ENCODE results near the gene GALNT6.

Gene GALNT6

DNA sequence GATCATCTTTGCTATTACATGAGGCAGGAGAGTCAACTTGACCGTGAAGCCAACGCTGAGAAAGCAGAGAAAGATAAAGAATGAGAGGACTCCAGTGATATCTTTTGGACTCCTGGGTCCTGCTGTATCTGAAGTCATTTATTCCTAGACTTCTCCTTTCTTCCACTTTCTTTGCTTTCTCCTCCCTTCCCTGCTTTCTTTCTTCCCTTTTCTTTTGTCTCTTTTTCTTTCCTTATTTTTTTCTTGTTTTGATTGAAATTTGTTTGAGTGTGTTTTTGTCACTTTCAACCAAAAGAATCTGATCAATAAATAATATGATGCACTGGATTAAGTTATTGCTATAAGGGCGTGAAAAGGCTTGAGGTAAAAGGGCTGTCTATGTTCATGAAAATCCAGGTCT lies 13.4 kb upstream of the GALNT6 start:
- DNase-seq (ENCODE audit: low spot score): no peak

DNA sequence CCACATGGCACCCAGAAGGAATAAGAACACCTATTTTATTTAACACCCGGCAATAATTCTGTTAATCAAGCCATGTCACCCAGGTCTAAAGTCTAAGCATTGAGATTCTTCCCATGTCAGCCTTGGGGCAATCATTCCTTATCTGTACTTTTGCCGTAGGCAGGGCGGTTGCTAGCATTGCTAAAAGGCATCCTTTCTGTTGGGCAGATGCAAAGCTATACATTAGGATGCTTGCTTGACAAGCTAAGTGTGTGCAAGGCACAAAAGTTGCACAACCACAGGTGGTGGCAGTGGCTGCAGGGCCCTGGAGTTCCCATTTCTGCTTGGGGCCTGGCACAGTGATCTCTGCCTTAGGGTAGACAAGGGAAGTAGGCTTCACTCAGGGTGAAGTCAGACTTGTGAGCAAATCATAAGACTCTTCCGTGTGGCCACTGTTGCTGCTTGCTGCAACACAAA lies 12.5 kb upstream of the GALNT6 start:
- DNase-seq (ENCODE audit: low spot score): no peak

DNA sequence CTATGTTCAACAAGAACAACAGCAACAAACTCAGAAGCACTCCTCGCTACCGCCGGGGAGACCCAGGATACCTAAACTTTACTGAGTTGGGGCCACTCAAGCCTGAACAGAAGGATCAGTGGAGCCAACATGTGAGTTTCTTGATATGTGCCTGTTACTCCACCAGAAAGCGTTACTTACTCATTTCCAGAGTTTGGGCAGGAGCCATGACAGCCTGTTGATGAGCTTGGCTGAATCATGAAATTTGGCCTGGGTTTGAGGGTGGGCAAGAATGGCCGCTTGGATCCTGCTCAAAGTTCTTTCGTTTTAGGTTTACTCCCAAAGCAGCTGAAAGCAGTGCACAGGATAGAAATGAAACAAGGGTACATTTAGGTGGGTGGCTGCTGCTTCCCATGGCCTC lies 12.0 kb upstream of the GALNT6 start:
- no peak for DNase-seq (ENCODE audit: low spot score)

DNA sequence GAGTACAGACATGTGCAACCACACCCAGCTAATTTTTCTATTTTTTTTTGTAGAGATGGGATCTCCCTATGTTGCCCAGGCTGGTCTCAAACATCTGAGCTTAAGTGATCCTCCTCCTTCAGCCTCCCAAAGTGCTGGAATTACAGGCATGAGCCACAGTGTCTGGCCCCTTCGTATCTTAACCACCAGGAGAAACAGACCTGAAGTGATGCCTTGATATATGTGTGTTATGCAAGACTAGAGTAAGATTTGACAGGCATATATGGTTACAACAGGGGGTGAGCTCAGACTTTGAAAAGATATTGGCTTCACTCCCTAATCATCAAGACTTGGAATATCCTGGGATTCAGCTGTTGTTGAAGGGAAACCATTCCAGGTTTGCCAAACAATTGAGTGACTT lies 10.7 kb upstream of the GALNT6 start:
- DNase-seq (ENCODE audit: low spot score): no peak

DNA sequence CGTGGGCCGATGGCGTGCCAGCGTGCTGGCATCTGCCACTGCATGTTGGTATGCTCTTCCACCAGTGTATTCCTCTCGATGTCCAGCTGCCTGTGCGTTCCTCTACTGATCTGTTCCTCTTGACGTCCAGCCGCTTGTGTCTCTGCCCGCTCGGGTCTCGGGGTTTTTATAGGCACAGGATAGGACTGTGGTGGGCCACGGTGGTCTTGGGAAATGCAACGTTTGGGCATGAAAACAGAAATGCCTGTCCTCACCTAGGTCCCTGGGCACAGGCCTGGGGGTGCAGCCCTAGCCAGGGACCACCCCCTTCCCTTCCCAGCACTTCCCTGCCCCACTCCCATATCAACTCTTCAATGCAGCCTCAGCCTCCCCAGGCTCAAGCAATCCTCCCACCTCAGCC lies 10.3 kb upstream of the GALNT6 start:
- DNase-seq (ENCODE audit: low spot score): no peak

DNA sequence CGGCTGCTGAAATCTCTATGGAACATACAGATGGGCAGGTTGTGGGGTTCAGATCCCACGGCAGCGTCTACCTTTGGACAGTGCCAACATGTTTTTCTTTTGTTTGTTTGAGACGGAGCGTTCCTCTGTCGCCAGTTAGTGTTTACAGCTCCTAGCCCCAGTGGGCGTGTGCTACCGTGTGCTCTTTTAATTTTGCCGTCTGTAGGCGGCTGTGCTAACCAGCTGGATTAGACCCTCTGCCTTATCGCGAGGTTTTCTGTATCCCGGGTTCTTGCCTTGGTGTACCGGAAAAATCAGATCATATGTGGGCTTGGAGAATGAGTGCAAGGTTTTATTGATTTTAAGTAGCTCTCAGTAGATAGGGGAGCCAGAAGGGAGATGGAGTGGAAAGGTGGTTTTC lies 9.8 kb upstream of the GALNT6 start:
- no peak for DNase-seq (ENCODE audit: low spot score)

DNA sequence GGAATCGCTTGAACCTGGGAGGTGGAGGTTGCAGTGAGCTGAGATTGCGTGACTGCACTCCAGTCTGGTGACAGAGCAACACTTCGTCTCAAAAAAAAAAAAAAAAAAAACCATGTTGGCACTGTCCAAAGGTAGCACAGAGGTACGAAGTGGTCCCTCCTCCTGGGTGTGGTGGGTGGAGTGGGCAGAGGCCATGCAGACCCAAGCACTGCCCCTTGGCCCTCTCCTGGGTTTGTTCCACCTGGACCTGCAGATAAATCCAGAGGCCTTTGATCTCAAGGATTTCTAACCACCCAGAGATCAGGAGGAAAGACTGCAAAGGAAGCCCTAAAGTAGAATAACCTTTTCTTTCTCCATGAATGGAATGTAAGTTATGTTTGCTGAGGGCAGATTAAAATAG lies 8.7 kb upstream of the GALNT6 start:
- no peak for DNase-seq (ENCODE audit: low spot score)

DNA sequence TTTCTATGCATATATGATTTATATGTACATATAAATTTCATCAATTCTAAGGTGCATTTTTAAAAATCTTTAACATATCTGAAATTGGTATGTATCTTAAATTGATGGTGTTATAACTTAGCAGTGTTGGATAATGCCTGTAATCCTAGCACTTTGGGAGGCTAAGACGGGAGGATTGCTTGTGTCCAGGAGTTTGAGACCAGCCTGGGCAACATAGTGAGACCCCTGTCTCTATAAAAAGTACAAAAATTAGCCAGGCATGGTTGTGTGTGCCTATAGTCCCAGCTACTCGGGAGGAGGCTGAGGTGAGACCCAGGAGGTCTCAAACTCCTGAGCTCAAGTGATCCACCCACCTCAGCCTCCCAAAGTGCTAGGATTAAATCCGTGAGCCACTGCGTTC lies 6.5 kb upstream of the GALNT6 start:
- DNase-seq (ENCODE audit: low spot score): no peak

DNA sequence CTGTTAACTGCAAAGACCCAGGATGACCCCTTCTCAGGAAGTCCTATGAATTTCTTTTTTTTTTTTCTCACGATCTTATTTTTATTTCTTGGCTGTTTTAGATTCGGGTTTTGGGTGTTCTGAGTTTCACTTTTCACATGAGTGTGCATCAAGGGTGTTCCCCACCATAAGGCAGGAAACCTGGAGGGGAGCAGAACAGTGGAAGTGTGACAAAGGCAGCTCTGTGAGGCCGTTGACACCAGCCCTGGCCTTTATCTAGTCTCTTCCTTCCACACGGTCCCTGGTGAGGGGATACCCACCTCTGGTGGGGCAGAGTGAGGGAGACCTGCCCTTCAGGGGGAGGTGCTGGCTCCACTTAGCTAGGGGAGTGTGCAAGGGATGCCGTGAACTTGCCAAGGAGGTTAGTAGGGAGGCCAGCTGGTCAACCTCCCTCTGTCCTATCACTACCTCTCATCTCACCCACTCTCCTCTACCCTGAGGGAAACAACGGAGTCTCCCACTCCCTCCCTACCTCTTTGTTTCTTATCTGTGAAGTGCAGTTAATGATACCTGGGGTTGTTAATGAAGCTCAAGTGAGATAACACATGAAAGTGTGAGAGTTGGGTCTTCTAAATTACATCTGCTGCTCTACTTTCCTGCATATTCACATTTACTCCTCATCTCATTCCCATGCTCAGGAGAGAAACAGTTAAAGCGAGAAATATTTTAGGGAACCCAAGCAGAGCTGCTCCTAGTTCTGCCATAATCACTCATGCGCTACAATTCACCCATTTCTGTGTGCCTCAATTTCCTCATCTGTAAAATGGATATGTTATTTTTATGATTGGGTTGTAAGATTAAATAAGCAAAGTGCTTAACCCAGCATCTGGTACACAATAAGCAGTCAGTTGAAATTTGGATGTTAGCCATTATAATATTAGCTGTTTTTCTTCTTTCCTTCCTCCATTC lies 4.4 kb upstream of the GALNT6 start:
- peak; percentile 25 for DNase-seq (ENCODE audit: low spot score)

DNA sequence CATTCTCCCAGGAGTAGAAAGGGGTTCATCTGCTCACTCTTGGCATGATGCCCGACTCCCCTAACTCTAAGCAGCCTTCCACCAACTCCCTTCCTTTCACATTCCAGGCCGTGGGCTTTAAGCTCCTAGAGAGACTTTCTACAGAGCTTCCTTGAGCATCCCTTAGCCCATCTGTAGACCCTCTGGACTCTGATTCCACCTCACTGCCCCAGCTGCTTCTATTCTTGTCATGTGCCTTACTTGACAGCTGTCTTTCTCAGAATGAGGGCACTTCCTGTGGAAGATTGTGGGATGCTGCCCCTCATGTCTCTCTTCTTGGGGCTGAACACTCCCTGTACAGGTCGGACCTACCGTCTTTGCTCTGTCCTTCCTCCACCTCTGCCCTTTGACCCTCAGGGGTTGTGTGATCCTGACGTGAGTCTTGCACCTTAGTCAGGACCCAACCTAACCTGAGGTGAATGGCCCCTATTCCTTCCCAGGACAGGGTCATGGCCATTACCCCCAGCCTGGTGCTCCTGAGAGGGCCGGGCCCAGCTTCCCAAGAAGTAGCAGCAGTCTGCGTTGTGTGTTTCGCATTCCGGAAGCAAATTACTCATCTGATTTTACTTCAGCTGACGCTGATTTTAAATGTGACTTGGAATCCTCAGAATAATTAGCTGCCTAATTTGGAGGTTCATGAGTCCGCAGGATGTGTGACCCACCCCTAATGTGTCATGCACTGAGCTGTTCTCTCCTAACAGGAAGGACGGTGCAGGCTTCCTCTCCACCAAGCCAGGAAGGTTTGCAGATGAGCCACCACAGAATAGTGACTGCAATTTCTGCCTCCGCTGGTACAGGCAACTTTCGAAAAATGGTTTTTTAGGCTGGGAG lies 2.7 kb upstream of the GALNT6 start:
- DNase-seq (ENCODE audit: low spot score): peak; percentile 82

DNA sequence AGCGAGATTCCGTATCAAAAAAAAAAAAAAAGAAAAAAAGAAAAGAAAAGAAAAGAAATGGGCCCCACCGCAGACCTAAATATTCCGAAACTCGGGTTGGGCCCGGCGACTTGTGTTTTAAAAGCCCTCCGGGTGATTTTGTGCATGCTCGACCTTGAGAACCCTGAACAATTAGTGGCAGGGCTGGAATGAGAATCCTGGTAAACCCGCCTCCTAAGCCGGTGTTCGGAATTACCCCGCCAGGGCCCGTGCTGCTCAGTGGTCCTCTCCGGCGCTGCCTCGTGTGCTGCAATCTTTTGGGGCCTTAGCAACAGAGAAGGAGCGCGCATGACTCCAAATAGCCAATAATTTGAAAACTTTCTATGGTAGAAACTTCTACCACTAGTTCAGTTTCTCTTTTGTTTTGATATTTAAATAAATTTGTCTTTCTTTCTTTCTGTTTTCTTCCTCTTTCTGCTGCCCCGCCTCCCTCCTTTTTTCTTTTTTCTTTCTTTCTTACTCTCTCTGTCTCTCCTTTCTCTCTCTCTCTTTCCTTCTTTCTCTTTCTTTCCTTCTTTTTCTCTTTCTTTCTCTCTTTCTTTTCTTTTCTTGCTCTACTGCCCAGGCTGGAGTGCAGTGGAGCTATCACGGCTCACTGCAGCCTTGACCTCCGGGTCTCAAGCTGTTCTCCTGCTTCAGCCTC lies 1.5 kb upstream of the GALNT6 start:
- no peak for DNase-seq (ENCODE audit: low spot score)

DNA sequence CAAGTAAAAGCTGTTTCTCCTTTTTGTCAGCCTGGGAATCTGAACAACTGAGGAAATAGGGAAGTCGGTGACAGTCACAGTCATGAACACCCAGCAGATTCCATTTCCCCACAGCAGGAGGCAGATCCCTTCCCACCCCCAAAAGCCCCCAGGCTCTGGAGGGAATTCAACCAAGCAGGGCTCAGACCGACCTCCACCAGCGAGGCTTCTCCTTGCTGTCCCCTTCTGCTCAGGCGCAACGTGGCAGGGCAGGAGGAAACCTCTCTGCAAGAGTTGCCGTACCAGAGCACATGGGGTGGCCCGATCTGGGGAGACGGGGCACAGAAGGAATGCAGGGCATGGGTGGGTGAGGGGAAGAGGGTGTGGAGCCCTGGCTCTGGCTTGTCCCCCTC lies 319 bp downstream of the GALNT6 start:
- no peak for DNase-seq (ENCODE audit: low spot score)

DNA sequence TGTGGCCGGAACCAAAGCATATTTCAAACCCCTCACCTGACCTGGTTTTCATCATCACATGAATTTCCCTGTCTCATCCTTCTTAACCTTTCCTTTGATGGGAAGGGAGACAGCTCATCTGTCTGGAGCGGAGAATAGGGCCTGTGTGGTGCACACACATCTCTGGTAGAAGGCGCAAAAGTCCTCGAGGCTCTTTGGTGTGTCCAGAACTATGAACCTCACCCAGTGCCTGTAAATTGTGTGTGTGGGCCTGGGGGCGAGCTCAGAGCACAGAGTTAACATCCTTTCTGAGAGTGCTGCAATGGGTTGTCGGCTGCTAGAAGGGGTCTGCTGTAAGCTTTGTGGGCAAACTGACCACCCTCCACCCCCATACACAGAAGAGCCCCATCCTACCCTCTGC lies 749 bp downstream of the GALNT6 start:
- DNase-seq (ENCODE audit: low spot score): no peak

DNA sequence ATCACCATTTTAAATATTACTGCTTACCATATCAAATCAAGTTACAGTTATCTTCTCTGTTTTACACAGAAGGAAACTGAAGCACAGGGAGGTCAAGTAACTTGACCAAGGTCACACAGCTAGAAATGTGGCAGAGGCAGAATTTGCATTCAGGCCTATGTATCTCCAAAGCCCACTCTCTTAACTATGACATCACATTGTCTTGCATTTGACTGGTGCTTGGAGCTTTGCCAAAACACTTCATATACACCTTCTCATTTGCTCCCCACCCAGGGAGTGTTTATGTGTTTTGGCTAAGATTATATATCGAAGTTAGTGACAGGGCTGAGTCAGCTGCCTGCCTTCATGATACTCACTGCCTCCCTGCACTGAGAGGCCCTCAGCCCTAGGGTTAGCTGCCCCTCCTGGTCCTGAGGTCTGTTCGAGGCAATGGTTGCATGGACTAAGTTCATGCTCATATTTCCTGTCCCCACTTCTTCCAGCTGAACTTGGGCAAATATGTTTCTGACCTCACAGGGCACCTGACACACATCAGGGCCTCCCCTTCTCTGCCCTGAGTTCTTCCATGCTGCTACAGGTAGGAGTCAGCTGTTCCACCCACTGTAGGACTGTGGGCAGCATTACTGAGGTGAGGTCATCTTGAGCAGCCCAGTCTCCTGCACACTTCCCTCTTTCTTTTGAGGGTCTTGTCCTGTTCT lies 1.8 kb downstream of the GALNT6 start:
- peak; percentile 54 for DNase-seq (ENCODE audit: low spot score)

DNA sequence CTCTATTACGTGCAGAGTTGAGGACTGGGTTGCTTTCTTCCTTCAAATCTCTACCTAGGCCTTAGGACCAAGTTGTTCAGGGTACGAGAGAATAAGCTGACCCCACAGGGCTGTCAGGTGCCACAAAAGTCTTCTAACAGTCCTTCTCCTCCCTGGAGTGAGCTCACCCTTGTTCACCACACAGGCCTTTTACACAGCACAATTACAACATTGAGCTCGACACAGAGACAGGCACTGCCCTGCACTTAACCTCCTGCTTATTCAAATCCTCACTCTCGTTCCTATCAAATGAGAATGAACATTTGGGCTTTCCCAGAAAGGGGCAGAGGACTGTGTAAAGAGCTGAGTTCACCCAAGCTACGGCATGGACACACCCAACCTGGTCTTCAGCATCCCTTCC lies 2.4 kb downstream of the GALNT6 start:
- DNase-seq (ENCODE audit: low spot score): no peak

DNA sequence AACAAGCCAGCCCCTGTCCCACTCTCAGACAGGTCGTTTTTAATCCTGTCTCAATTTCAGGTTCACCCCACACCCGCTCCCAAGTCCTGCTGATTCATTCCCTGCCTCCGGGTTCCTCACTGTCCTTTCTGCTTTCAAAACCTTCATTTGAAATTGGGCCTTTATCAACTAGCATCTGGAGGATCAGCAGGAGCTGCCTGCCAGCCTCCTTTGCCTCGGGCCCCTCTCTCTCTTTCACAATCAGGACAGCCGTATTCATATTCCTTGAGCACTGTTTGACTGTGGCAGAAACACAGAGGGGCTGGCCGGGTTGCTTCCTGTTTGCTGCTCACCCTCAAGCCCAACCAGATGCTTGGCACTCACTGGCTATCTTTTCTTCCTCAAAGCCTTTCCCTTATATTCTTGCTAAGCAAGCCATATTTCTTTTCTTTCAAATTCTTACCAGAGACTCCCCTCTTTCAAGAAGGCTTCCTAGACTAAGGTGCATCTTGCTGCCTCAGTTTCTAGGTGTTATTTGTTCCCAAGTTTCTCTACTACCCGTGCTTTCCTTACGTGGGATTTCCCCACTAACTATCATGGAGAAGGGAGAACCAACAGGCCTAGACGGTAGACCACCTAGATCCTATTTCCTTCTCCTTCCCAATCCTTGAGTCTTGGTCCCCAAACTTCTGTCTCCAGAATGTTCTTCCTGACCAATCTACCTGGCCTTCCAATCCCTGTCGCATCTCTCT lies 3.0 kb downstream of the GALNT6 start:
- no peak for DNase-seq (ENCODE audit: low spot score)

DNA sequence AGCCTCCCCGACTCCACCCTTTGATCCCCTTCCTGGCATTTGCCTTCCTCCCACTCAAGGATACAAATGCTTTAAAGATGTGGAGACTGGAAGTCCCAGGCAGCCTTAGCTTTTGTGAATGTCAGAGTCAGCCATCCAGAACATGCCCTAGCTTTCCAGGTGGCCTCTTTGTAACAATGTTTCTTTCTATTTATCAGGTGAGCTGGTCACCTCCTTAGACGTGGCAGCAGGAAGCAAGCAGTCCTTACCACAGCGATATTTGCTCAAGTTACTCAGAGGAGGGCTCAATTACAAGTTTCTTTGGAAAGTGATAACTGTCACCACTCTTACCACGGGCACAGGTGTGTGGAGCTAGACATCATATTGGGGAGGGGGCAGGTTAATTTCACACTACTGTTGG lies 4.9 kb downstream of the GALNT6 start:
- no peak for DNase-seq (ENCODE audit: low spot score)

DNA sequence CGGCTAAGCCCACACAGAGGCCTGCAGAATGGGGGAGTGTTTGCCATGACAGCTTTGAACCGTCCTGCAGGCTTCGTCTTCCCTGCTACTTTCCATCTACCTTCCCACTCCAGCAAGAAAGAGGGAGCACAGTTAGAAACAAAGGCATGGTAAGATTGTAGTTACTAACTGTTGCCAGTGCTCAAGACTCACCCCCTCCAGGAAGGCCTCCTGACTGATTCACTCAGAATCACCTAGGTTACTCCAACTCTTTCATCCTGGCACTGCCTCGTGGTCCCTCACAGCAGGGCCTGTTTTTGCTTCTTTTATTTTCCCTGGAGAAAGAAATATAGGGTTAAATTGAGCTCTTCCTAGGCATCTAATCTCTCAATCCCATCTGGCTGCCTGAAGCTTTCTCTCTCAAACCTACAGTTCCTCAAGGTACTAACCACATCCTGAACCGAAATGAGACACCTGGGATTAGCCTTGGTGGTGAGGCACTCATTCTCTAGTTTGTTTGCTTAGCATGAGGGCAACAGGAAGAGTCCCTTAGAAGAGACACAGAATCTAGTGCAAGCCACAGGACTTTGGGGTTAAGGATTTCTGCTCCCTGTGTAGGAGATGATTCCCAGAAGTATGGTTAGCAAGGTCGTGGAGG lies 7.8 kb downstream of the GALNT6 start:
- DNase-seq (ENCODE audit: low spot score): no peak

DNA sequence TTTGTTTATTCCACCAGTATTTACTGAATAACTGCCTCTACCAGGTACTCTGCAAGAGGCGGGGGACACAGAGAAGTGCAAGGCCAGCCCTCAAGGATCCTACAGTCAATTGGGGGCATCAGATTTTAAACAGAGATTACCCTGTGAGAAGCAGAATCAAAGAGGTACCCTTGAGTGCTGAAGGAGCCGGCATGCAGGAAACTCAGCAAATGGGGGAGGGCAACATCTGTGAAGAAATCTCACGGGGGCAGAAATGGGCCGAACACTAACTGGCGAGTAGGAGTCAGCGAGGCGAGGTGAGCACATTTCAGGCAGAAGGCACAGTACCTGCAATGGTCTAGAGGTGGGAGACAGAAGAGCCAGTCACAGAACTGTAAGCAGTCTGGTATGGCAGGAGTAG lies 9.0 kb downstream of the GALNT6 start:
- no peak for DNase-seq (ENCODE audit: low spot score)

DNA sequence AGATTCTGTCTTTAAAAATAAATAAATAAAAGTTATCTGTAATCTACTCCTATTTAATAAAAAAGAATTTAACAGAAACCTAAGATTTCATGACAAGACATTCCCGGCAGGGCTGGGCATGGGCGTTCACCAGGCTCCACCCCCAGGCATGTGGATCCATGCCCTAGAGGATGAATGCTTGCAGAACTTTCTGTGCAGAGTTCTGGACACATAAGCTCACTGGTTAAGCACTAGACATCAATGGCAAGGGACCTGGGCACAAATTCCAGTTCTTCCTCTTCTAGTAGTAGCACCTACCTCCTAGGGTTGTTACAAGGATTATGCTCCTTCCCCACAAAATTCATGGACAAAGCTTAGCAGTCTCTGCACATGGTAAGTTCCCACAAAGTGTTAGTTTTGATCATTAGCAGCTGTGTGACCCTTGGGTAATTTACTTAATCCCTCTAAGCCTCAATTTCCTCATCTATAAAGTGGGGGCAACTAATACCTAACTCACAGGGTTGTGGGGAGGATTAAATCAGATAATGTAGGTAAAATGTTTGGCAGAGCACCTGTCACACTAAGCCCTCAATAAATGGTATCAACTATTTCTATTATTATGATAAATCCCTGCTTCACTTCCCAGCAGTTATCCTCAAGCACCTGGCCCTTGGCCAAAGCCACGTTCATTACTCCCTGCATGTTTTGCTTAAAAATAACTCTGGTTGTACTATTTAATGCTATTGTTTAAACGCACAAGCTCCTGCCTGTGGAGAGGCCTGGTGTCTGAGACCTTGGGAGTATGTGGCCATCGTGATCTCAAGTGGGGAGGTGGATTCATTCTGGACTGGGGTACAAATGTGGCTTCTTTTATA lies 9.8 kb downstream of the GALNT6 start:
- no peak for DNase-seq (ENCODE audit: low spot score)
